Right cardiac atrium (tissue), 5 donors: ENCODE data around the gene SOD2. TPM values are rescaled to one million over a fixed set of nuclear protein-coding genes. Genes with fewer than 3 reads are reported as not detected.

Experiments used
- polyA plus RNA-seq: library from polyadenylated mRNA; stranded (reverse); fragments of 200-250 nt; gene quantifications from one replicate; pipeline ENCODE4 v1.2.3, GENCODE V29; 2013
- total RNA-seq, 4 donors: library from RNA; stranded (reverse); fragmentation: NEBNext Ultra II Directional; extraction: Animal tissue kit (Norgen Biotek cat#: 25700); gene quantifications; one replicate each; pipeline ENCODE4 v1.2.1, GENCODE V29; 2021
- donor health status: healthy with polysubstance abuse.
- donor health status: DM: no; HTN: yes; CAD: no.
- donor health status: DM: no; HTN: no; CAD: no.
- donor health status: DM: no; HTN: yes; CAD: no; lungs with severe emphysema.
- donor health status: DM: yes; HTN: yes; CAD: no.

SOD2 gene
- total and polyA plus RNA-seq, 5 donors, result 341 to 606 (median 586) TPM

Other genes with a start within 250 kb of the SOD2 start
- 10 to 100 TPM; 52.0 to 61.0 (median 56.5) TPM for gene WTAP, start 34.3 kb upstream of the SOD2 start, total RNA-seq
- gene WTAP, start 34.3 kb upstream of the SOD2 start, polyA plus RNA-seq, result 46.1 TPM
- gene ACAT2, start 68.8 kb upstream of the SOD2 start, total RNA-seq, result 1 to 10 TPM; 4.7 to 7.9 (median 5.1) TPM
- gene ACAT2, start 68.8 kb upstream of the SOD2 start, polyA plus RNA-seq, result 6.0 TPM
- 100 to 1,000 TPM; 134 to 161 (median 145) TPM for gene TCP1, start 96.4 kb upstream of the SOD2 start, total RNA-seq
- gene TCP1, start 96.4 kb upstream of the SOD2 start, polyA plus RNA-seq, result 123 TPM
- gene MRPL18, start 97.2 kb upstream of the SOD2 start, total RNA-seq, result 10 to 100 TPM; 56.7 to 67.7 (median 63.5) TPM
- 107 TPM for gene MRPL18, start 97.2 kb upstream of the SOD2 start, polyA plus RNA-seq
- under 1 TPM in 2 of 4 donors, not detected in 2; 0.24 to 0.31 TPM for gene PNLDC1, start 107.0 kb upstream of the SOD2 start, total RNA-seq
- gene PNLDC1, start 107.0 kb upstream of the SOD2 start, polyA plus RNA-seq, result 0.43 TPM
- under 1 TPM in 2 of 4 donors, not detected in 2; 0.03 to 0.06 TPM for gene MAS1, start 197.7 kb upstream of the SOD2 start, total RNA-seq
- gene MAS1, start 197.7 kb upstream of the SOD2 start, polyA plus RNA-seq, result 0.02 TPM